PC-9 (cell line): ENCODE measurements around the gene MYL12A. TPM values are rescaled to one million over a fixed set of nuclear protein-coding genes. Genes with fewer than 3 reads are reported as not detected.

Source experiments
- BruUV-seq: library from RNA; stranded (reverse); fragments of 400-500 nt; replicated peaks from 2 replicates; lab custom pipeline; 2021; lab: Mats Ljungman, UMichigan
- CTCF ChIA-PET: fragments of 300-600 bp; sonication (Branson Sonifier 250); formaldehyde crosslinking; loops from one replicate; lab custom pipeline; 2022; ENCODE audit warnings: antibody characterized with exemption; lab: Charles Lee
- POLR2A ChIA-PET: fragments of 300-600 bp; sonication (Branson Sonifier 250); formaldehyde crosslinking; loops from one replicate; lab custom pipeline; 2022; ENCODE audit warnings: antibody characterized with exemption; ENCODE audit not compliant: unreplicated experiment; lab: Charles Lee
- DNase-seq, 2 experiments: peaks; one replicate each; pipeline versions ENCODE4 v3.0.0 to v3.0.0-alpha.2; 2015 to 2022; ENCODE audit warnings: mixed read lengths in 1 of 2
- H2AFZ ChIP-seq: fragments of 200-600 bp; sonication (generic); 2 replicates; pipeline ENCODE4 v1.8.1; 2017; ENCODE audit warnings: antibody characterized with exemption
- H3F3A ChIP-seq: fragments of 200-600 bp; sonication (generic); 2 replicates; pipeline ENCODE4 v1.8.1; 2017; ENCODE audit warnings: antibody characterized with exemption, mild to moderate bottlenecking, low read depth; ENCODE audit not compliant: insufficient read depth
- H3K27ac ChIP-seq: fragments of 200-600 bp; sonication (generic); 2 replicates; pipeline ENCODE4 v1.6.1; 2016; ENCODE audit warnings: mixed run types
- H3K27me3 ChIP-seq: fragments of 200-600 bp; sonication (generic); 2 replicates; pipeline ENCODE4 v1.6.1; 2016; ENCODE audit warnings: low read depth, mixed run types; ENCODE audit not compliant: insufficient read depth
- H3K36me3 ChIP-seq: fragments of 200-600 bp; sonication (generic); 2 replicates; pipeline ENCODE4 v1.6.1; 2016; ENCODE audit warnings: low read depth, mixed run types
- H3K4me1 ChIP-seq: fragments of 200-600 bp; sonication (generic); replicated peaks from 2 replicates; pipeline ENCODE4 v1.6.1; 2016; ENCODE audit warnings: mixed run types; ENCODE audit not compliant: insufficient read depth
- H3K4me2 ChIP-seq: fragments of 200-600 bp; sonication (generic); 2 replicates; pipeline ENCODE4 v1.6.1; 2017; ENCODE audit warnings: mixed run types
- H3K4me3 ChIP-seq: fragments of 200-600 bp; sonication (generic); 2 replicates; pipeline ENCODE4 v1.6.1; 2016; ENCODE audit warnings: mixed run types
- H3K79me2 ChIP-seq: fragments of 200-600 bp; sonication (generic); 2 replicates; pipeline ENCODE4 v1.6.1; 2017; ENCODE audit warnings: low read depth, mixed run types
- H3K9me2 ChIP-seq: fragments of 200-600 bp; sonication (generic); 2 replicates; pipeline ENCODE4 v1.8.1; 2017; ENCODE audit warnings: mild to moderate bottlenecking; ENCODE audit not compliant: insufficient read depth
- H3K9me3 ChIP-seq: fragments of 200-600 bp; sonication (generic); 2 replicates; pipeline ENCODE4 v1.8.1; 2016; ENCODE audit warnings: low read depth; ENCODE audit not compliant: insufficient read depth
- H4K20me1 ChIP-seq: fragments of 200-600 bp; sonication (generic); 2 replicates; pipeline ENCODE4 v1.8.1; 2017; ENCODE audit not compliant: insufficient read depth
- EZH2 ChIP-seq: fragments of 200-600 bp; sonication (generic); IDR thresholded peaks from 2 replicates; pipeline ENCODE4 v1.8.0; 2017; ENCODE audit warnings: antibody characterized with exemption, low read depth
- intact Hi-C: fragments of 100-400 bp; cut with micrococcal nuclease; formaldehyde crosslinking; loops from one replicate; pipeline ENCODE4 v1.10.0; 2022; ENCODE audit not compliant: unreplicated experiment
- total RNA-seq: library from RNA; stranded (reverse); gene quantifications from 2 replicates; pipeline ENCODE4 v1.2.3, GENCODE V29; 2021
- TF ChIP-seq, protein P1 (sequence below): fragments of 200-600 bp; sonication (generic); conservative IDR thresholded peaks from 2 replicates; pipeline ENCODE4 v1.6.1; 2017; ENCODE audit warnings: mixed run types, antibody characterized with exemption, mild to moderate bottlenecking, moderate library complexity

The MYL12A gene
- total RNA-seq, 1 experiment from 2014 or later = 532 TPM

DNA sequence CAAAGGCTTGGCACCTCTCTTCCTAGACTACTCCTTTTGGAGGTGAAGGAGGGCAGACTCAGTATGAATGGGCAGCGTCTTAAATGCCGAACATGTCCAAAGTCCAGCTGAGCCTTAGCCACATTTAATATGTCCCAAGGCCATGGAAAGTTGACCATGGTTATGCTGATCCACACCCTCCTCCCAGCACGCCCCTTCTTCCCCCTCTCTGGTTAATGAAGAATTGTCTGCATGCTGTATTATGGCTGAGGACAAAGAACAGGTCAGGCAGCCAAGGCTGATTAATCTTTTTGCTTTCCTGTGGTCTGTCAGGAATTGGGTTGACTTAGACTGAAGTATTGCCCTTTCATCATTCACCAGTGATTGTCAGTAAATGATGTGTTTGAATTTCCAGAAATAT is 22.0 kb upstream of the MYL12A start:
- H3K79me2 ChIP-seq = no peaks in the 10 kb centered on the region
- H3K27me3 ChIP-seq = no peaks in the 10 kb centered on the region
- ChIA-PET CTCF (no interaction called here), POLR2A (no interaction called here)
- H2AFZ ChIP-seq = no peak overlapping the region
- H4K20me1 ChIP-seq = no peaks in the 10 kb centered on the region
- intact Hi-C loops = no loop called here
- TF ChIP-seq, protein P1, sequence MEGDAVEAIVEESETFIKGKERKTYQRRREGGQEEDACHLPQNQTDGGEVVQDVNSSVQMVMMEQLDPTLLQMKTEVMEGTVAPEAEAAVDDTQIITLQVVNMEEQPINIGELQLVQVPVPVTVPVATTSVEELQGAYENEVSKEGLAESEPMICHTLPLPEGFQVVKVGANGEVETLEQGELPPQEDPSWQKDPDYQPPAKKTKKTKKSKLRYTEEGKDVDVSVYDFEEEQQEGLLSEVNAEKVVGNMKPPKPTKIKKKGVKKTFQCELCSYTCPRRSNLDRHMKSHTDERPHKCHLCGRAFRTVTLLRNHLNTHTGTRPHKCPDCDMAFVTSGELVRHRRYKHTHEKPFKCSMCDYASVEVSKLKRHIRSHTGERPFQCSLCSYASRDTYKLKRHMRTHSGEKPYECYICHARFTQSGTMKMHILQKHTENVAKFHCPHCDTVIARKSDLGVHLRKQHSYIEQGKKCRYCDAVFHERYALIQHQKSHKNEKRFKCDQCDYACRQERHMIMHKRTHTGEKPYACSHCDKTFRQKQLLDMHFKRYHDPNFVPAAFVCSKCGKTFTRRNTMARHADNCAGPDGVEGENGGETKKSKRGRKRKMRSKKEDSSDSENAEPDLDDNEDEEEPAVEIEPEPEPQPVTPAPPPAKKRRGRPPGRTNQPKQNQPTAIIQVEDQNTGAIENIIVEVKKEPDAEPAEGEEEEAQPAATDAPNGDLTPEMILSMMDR = no peak
- no peak for TF ChIP-seq EZH2
- no peaks in the 10 kb centered on the region for H3F3A ChIP-seq
- no peaks in the 10 kb centered on the region for H3K9me3 ChIP-seq
- BruUV-seq = no TSS peak
- no peak for DNase-seq
- no peaks in the 10 kb centered on the region for H3K9me2 ChIP-seq
- 0 out of 2 replicates have a peak, but pooled peaks cover 2% of the 10 kb centered on the region for H3K4me1 ChIP-seq
- H3K36me3 ChIP-seq = no peaks in the 10 kb centered on the region
- no peak overlapping the region for H3K4me3 ChIP-seq
- H3K27ac ChIP-seq = no peak overlapping the region
- H3K4me2 ChIP-seq = no peak overlapping the region

GRCh38 chr18:3226048-3226447 is 21.6 kb upstream of the MYL12A start:
- no peak overlapping the region for H3K27ac ChIP-seq
- no peak overlapping the region for H3K4me2 ChIP-seq
- no peaks in the 10 kb centered on the region for H3K9me3 ChIP-seq
- no peaks in the 10 kb centered on the region for H3K36me3 ChIP-seq
- CTCF ChIA-PET = interaction anchor here (0.6 kb wide), 1 partner anchor 772 kb away, joined by 3 read pairs; no protein-coding TSS in a partner anchor
- no peaks in the 10 kb centered on the region for H3F3A ChIP-seq
- no peak for DNase-seq
- no peak overlapping the region for H2AFZ ChIP-seq
- H4K20me1 ChIP-seq = no peaks in the 10 kb centered on the region
- no peak for TF ChIP-seq EZH2
- TF ChIP-seq, protein P1 = no peak
- POLR2A ChIA-PET = no interaction called here
- no peaks in the 10 kb centered on the region for H3K9me2 ChIP-seq
- no peak overlapping the region for H3K4me3 ChIP-seq
- 0 out of 2 replicates have a peak, but pooled peaks cover 4% of the 10 kb centered on the region for H3K4me1 ChIP-seq
- H3K79me2 ChIP-seq = no peaks in the 10 kb centered on the region
- no peaks in the 10 kb centered on the region for H3K27me3 ChIP-seq
- BruUV-seq = no TSS peak
- intact Hi-C loops = no loop called here

GRCh38 chr18:3230401-3231334 is 16.9 kb upstream of the MYL12A start:
- peak in 1 of 2 experiments; percentile 43 for DNase-seq
- Histone ChIP-seq H3K27me3 (no peaks in the 10 kb centered on the region), H3K79me2 (no peaks in the 10 kb centered on the region), H3K4me1 (peaks cover 9% of the 10 kb centered on the region), H3K36me3 (no peaks in the 10 kb centered on the region), H3K4me2 (no peak overlapping the region), H4K20me1 (no peaks in the 10 kb centered on the region), H3K4me3 (no peak overlapping the region), H3K9me2 (no peaks in the 10 kb centered on the region), H3F3A (peaks cover 3% of the 10 kb centered on the region; the same call in 1 of the 2 replicates), H2AFZ (no peak overlapping the region), H3K27ac (no peak overlapping the region), H3K9me3 (no peaks in the 10 kb centered on the region)
- POLR2A ChIA-PET = no interaction called here
- intact Hi-C loops = no loop called here
- TF ChIP-seq, protein P1 = no peak
- TF ChIP-seq EZH2 = no peak
- CTCF ChIA-PET = interaction anchor here (0.6 kb wide), 1 partner anchor 287 kb away, joined by 8 read pairs; no protein-coding TSS in a partner anchor
- no TSS peak for BruUV-seq
